HepG2 (cell line): Measurements from ENCODE around the gene TSHZ2. TPM values are rescaled to one million over a fixed set of nuclear protein-coding genes. Genes with fewer than 3 reads are reported as not detected.

Experiments used
- GMEB1 ChIP-seq: sonication (generic); formaldehyde crosslinking; IDR thresholded peaks from 2 replicates; pipeline ENCODE4 v1.5.1; 2020; ENCODE audit warnings: missing genetic modification reagents, mild to moderate bottlenecking, borderline replicate concordance
- HHEX ChIP-seq: IDR thresholded peaks from 2 replicates; pipeline ENCODE4 v1.6.1; 2016; ENCODE audit warnings: control low read depth
- HNRNPH1 ChIP-seq: fragments of 200-400 bp; formaldehyde crosslinking; optimal IDR thresholded peaks from 2 replicates; pipeline ENCODE3; 2017; ENCODE audit warnings: mild to moderate bottlenecking, low read depth, low read length
- MED8 ChIP-seq: sonication (generic); formaldehyde crosslinking; IDR thresholded peaks from 2 replicates; pipeline ENCODE4 v1.8.1; 2023; ENCODE audit warnings: mild to moderate bottlenecking, missing genetic modification reagents; ENCODE audit not compliant: insufficient replicate concordance
- NR2F6 ChIP-seq, 2 experiments: IDR thresholded peaks; 2 replicates each; pipeline ENCODE4 v1.6.1; 2016; ENCODE audit warnings: antibody characterized with exemption in 1 of 2, mild to moderate bottlenecking in 1 of 2
- REPIN1 ChIP-seq: sonication (generic); formaldehyde crosslinking; IDR thresholded peaks from 2 replicates; pipeline ENCODE4 v1.8.0; 2022; ENCODE audit warnings: missing genetic modification reagents, low read depth, mild to moderate bottlenecking, borderline replicate concordance
- SOX13 ChIP-seq, 3 experiments: fragments of 450-650 bp in 1 of 3; sonication (generic) in 1 of 3; formaldehyde crosslinking in 1 of 3; IDR thresholded peaks in 2 of 3; conservative IDR thresholded peaks in 1 of 3; 2 replicates each; pipeline versions ENCODE4 v1.5.0 to v1.6.1; 2016 to 2020; ENCODE audit warnings: antibody characterized with exemption in 1 of 3, mild to moderate bottlenecking in 1 of 3, missing compliant biosample characterization in 1 of 3, missing genetic modification reagents in 1 of 3, moderate library complexity in 1 of 3
- STAT6 ChIP-seq: sonication (generic); formaldehyde crosslinking; IDR thresholded peaks from 2 replicates; pipeline ENCODE4 v1.4.0; 2020; ENCODE audit warnings: missing genetic modification reagents, mild to moderate bottlenecking, borderline replicate concordance
- TCF7 ChIP-seq: sonication (generic); IDR thresholded peaks from 2 replicates; pipeline ENCODE4 v1.6.1; 2016; ENCODE audit warnings: antibody characterized with exemption, low read depth
- ZFP36 ChIP-seq: fragments of 150-350 bp; IDR thresholded peaks from 2 replicates; pipeline ENCODE4 v1.6.1; 2018; ENCODE audit warnings: borderline replicate concordance, low read length, low read depth; ENCODE audit not compliant: partially characterized antibody
- ZNF121 ChIP-seq: sonication (generic); formaldehyde crosslinking; IDR thresholded peaks from 2 replicates; pipeline ENCODE4 v1.5.0; 2020; ENCODE audit warnings: mild to moderate bottlenecking, missing genetic modification reagents
- ZNF280D ChIP-seq: sonication (generic); formaldehyde crosslinking; IDR thresholded peaks from 2 replicates; pipeline ENCODE4 v1.5.1; 2020; ENCODE audit warnings: mild to moderate bottlenecking, missing genetic modification reagents
- ZNF607 ChIP-seq: sonication (generic); formaldehyde crosslinking; IDR thresholded peaks from 2 replicates; pipeline ENCODE4 v1.5.1; 2020; ENCODE audit warnings: missing genetic modification reagents, mild to moderate bottlenecking, borderline replicate concordance
- ZNF678 ChIP-seq: sonication (generic); formaldehyde crosslinking; IDR thresholded peaks from 2 replicates; pipeline ENCODE4 v1.4.0; 2020; ENCODE audit warnings: mild to moderate bottlenecking, missing genetic modification reagents
- ZNF83 ChIP-seq: sonication (generic); formaldehyde crosslinking; IDR thresholded peaks from 2 replicates; pipeline ENCODE4 v1.4.0; 2020; ENCODE audit warnings: missing genetic modification reagents, mild to moderate bottlenecking, borderline replicate concordance
- ZSCAN30 ChIP-seq: sonication (generic); formaldehyde crosslinking; IDR thresholded peaks from 2 replicates; pipeline ENCODE4 v1.5.0; 2020; ENCODE audit warnings: mild to moderate bottlenecking, missing genetic modification reagents
- polyA plus RNA-seq, 8 experiments: library from polyadenylated mRNA; depleted of rRNA in 3 of 8; stranded (reverse) in 7 of 8; unstranded in 1 of 8; fragments of >200 nt; fragmentation: Illumina TruSeq in 4 of 8; extraction: Trizol in 4 of 8; gene quantifications; 2 replicates each; pipeline versions ENCODE4 v1.2.1 to v1.2.3, GENCODE V29; 2011 to 2016; ENCODE audit warnings: low read depth in 4 of 8, missing spikeins in 1 of 8, mixed read lengths in 1 of 8; ENCODE audit not compliant: insufficient read depth in 1 of 8
- total RNA-seq, 5 experiments: library from RNA; depleted of rRNA; stranded (reverse); fragments of >200 nt; fragmentation: Illumina TruSeq; extraction: Trizol; gene quantifications; 2 replicates each; pipeline ENCODE4 v1.2.3, GENCODE V29; 2016; ENCODE audit warnings: low read depth in 1 of 5
- TF ChIP-seq, protein P1 (sequence below): IDR thresholded peaks from 2 replicates; pipeline ENCODE4 v1.6.1; 2012; ENCODE audit warnings: low read depth, low read length, improper control_type of control experiment
- TF ChIP-seq, protein P2 (sequence below): sonication (generic); formaldehyde crosslinking; IDR thresholded peaks from 2 replicates; pipeline ENCODE4 v1.4.0; 2020; ENCODE audit warnings: mild to moderate bottlenecking, missing genetic modification reagents

The TSHZ2 gene
- total and polyA plus RNA-seq, 2 of the 13 experiments (the other 11 are each of a cell fraction or from before 2014, with no cell fraction given) = 0.01 TPM; not detected in 1

DNA sequence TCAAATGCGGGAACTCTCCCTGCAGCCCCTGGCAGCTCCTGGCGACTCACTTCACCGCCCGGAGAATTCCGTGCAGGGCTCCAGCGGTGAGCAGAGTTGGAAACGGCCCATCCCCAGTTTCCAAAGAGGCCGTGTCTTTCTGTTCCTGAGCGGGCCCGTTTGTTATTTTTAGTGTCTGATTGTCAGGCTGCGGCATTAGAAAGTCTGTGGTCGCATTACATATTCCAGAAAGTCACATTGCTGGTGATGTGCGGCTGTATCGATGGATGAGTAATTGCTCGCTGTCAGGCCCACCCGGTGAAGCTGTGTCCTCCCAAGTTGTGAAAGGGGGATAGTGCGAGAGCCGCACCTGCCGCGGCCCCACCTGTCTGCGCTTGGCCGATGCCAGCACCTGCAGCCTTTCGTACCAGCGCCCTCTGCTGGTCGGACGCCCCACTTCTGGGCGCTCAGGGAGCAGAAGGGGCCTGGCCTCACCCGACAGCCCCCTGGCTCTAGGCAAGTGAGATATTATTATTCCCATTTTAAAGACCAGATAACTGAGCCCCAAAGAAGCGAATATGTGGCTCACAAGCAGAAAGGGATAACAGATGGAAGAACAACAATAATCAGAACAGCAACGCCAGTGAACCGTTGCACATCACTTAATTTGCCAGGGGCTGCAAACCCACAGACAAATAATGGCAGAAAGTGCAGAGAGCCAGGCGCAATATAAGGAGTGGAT lies 244.9 kb downstream of the TSHZ2 start (continued):
- TF ChIP-seq ZSCAN30 (CRISPR knock-in tag) (no peak), GMEB1 (CRISPR knock-in tag) (no peak), ZNF280D (CRISPR knock-in tag) (no peak), HNRNPH1 (no peak), ZFP36 (peak; percentile 46), STAT6 (CRISPR knock-in tag) (no peak), ZNF678 (no peak), TCF7 (no peak), ZNF83 (CRISPR knock-in tag) (no peak), ZNF121 (CRISPR knock-in tag) (no peak), HHEX (no peak), NR2F6 (IDR thresholded peaks at IDR 0.05) (no peak), NR2F6 (CRISPR knock-in tag; IDR thresholded peaks at IDR 0.05) (no peak; the same call in 1 of the 2 replicates), REPIN1 (CRISPR knock-in tag) (no peak), SOX13 (IDR thresholded peaks at IDR 0.05) (no peak), SOX13 (CRISPR knock-in tag; conservative IDR thresholded peaks at IDR 0.05 in 1 of 2, IDR thresholded peaks at IDR 0.05 in 1 of 2) (peak in 1 of 2 experiments; percentile 15; a peak in 1 of 4 replicates), ZNF607 (CRISPR knock-in tag) (no peak; the same call in none of the 2 replicates), MED8 (CRISPR knock-in tag) (no peak)
- TF ChIP-seq, protein P1, sequence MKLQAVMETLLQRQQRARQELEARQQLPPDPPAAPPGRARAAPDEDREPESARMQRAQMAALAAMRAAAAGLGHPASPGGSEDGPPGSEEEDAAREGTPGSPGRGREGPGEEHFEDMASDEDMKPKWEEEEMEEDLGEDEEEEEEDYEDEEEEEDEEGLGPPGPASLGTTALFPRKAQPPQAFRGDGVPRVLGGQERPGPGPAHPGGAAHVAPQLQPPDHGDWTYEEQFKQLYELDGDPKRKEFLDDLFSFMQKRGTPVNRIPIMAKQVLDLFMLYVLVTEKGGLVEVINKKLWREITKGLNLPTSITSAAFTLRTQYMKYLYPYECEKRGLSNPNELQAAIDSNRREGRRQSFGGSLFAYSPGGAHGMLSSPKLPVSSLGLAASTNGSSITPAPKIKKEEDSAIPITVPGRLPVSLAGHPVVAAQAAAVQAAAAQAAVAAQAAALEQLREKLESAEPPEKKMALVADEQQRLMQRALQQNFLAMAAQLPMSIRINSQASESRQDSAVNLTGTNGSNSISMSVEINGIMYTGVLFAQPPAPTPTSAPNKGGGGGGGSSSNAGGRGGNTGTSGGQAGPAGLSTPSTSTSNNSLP = no peak
- TF ChIP-seq, protein P2, sequence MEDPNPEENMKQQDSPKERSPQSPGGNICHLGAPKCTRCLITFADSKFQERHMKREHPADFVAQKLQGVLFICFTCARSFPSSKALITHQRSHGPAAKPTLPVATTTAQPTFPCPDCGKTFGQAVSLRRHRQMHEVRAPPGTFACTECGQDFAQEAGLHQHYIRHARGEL (CRISPR knock-in tag) = no peak
